Astrocyte of the hippocampus (primary cell): ENCODE results near the gene TAP2.
A peak's percentile ranks its signal among the peaks of the same experiment; 100 is the strongest.
"Not testable (repeated sequence)": the region's sequence is repeated elsewhere in the genome, so short reads cannot be mapped to it uniquely, and the experiment has no call there.

ENCODE experiments used
- DNase-seq: peaks from one replicate; pipeline ENCODE4 v3.0.0; 2011; ENCODE audit warnings: low read depth, low spot score

Gene TAP2

GRCh38 chr6:32835167-32835893, 3.2 kb downstream of the TAP2 start:
- no peak for DNase-seq

DNA sequence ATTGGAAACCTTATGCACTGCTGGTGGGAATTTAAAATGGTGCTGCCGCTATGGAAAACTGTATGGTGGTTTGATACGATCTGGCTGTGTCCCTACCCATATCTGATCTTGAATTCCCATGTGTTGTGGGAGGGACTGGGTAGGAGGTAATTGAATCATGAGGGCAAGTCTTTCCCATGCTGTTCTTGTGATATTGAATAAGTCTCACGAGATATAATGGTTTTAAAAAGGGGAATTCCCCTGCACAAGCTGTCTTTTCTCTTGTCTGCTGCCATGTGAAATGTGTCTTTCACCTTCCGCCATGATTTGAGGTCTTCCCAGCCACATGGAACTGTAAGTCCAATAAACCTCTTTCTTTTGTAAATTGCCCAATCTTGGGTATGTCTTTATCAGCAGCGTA, 4.9 kb downstream of the TAP2 start:
- DNase-seq: no peak

GRCh38 chr6:32832535-32832934, 6.0 kb downstream of the TAP2 start:
- no peak for DNase-seq

DNA sequence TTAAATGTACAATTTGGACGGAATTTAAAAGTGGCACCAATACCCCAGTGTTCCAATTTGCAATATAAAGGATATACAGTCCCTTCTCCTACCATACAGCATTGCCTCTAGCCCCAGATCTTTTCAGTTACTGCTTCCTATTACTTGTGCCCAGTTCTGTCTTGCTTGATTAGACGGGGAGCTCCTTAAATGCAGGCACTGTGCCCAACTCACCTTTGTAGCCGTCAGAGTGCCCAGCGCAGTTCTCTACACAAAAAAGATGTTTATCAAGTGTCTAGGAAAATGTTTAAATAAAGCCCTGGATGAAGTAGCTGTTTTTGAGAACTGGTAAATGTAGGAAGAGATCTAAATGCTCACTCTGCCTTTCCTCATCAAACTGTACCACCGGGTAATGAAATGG, 7.6 kb downstream of the TAP2 start:
- no peak for DNase-seq

GRCh38 chr6:32830017-32830416, 8.5 kb downstream of the TAP2 start:
- DNase-seq: no peak

GRCh38 chr6:32829495-32829894, 9.0 kb downstream of the TAP2 start:
- no peak for DNase-seq

- no peak for DNase-seq
Observed at GRCh38 chr6:32827025-32827424, 11.5 kb downstream of the TAP2 start.

- DNase-seq: no peak
Observed at GRCh38 chr6:32825966-32826365, 12.6 kb downstream of the TAP2 start.

- DNase-seq: peak; percentile 65
Observed at GRCh38 chr6:32819729-32820128, 18.8 kb downstream of the TAP2 start.

DNA sequence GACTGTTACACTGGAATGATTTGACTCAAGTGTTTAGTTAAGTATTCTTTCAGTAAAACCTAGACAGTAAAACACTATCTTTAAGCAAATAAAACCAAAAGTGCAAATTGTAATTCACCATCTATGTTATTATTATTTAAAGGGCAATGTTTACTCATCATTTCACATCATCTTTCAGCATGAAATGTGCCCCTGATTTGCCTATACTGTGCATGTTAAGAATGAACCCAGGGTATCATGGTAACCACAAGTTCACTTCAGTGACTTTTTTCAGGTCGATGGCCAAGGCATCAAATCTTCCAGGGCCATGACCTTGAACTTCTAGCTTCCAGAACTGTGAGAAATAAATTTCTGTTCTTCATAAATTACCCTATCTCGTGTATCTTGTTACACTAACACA, 19.7 kb downstream of the TAP2 start:
- DNase-seq: no peak

DNA sequence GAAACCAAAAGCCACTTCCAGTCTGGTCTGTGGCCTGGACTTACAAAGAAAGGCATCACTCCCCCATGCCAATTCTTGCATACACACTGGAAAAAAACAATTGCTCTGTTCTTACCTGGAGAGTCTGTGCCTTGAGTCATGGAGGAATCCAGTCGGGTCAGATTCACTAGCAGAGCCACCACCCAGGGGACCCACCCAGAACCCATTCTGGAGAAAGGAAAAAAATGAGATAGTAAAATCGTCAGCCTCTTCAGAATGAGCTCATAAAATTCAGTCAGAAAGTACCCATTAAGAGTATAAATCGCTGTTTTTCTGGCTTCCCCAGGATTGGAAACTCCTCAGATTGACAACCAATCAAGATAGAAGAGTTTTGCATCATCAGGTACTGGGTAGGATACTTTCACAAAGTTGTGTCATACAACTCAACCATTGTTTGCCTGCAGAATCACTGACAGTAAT, 21.8 kb downstream of the TAP2 start, which contains the start of gene HLA-DOB:
Gene HLA-DOB (minus strand): TSS at position 257 of the 459 bp plus-strand sequence. CDS start 51 bp downstream, at position 206.
- peak; percentile 16 for DNase-seq

GRCh38 chr6:32815996-32816395, 22.5 kb downstream of the TAP2 start:
- no peak for DNase-seq

DNA sequence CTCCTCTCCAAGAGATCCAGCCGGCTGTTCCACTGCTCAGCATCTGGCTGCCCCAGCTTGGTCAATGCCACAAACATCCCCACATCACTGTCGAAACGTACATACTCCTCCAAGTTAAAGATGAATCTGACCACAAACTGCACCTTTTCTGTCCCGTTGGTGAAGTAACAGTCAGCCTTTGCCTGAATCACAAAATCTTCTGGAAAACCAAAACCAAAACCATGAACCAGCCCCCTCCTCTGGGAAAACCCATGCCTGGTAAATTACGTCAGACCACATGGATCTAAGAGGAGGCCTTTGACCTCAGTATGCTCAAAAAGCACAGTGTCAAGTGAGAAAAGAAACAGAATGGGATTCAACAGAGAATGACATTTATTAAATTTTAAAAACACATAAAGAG, 23.4 kb downstream of the TAP2 start:
- DNase-seq: no peak

- no peak for DNase-seq
Observed at GRCh38 chr6:32814145-32814544, 24.4 kb downstream of the TAP2 start.

- no peak for DNase-seq
Observed at GRCh38 chr6:32809171-32809570, 29.4 kb downstream of the TAP2 start.

GRCh38 chr6:32807020-32807580, 31.4 kb downstream of the TAP2 start:
- no peak for DNase-seq

GRCh38 chr6:32805404-32805803, 33.1 kb downstream of the TAP2 start:
- DNase-seq: not testable (repeated sequence)

DNA sequence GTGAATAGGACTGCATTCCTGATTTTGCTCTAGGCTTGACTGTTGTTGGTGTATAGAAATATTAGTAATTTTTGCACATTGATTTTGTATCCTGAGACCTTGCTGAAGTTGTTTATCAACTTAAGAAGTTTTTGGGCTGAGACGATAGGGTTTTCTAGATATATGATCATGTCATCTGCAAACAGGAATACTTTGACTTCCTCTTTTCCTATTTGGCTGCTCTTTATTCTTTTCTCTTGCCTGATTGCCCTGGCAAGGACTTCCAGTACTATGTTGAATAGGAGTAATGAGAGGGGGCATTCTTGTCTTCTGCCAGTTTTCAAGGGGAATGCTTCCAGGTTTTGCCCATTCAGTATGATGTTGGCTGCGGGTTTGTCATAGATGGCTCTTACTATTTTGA, 35.1 kb downstream of the TAP2 start:
- no peak for DNase-seq

DNA sequence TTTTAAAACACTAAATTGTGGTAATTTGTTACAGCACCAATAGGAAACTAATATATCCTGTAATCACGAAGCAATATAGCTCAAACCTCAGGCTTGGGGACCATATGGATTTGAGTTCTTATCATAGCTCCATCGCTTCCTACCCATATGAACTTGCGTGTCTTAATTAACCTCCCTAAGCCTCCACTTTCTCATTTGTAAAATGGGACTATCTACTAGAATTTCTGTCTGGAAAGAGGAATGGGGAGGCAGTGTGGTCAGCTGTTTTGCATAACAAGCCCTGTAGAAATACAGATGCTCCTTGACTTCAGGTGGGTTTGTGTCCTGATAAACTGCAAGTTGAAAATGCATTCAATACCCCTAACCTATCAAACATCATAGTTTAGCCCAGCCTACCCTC, 38.8 kb downstream of the TAP2 start:
- no peak for DNase-seq

DNA sequence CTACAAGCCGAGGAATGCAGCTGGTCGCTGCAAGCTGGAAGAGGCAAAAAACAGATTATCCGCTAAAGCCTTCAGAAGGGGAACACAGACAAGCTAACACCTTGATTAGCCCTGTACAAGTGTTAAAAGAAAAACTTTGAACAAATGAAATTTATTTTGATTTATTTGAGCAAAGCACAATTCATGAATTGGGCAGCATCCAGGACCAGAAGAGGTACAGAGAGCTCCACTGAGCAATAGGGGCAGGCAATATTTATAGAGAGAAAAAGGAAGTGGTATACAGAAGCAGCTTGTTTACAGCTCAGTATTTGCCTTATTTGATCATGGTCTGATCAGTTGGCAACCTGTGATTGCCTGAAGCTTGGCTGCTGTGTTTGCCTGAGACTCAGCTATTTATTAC, 39.4 kb downstream of the TAP2 start:
- no peak for DNase-seq

DNA sequence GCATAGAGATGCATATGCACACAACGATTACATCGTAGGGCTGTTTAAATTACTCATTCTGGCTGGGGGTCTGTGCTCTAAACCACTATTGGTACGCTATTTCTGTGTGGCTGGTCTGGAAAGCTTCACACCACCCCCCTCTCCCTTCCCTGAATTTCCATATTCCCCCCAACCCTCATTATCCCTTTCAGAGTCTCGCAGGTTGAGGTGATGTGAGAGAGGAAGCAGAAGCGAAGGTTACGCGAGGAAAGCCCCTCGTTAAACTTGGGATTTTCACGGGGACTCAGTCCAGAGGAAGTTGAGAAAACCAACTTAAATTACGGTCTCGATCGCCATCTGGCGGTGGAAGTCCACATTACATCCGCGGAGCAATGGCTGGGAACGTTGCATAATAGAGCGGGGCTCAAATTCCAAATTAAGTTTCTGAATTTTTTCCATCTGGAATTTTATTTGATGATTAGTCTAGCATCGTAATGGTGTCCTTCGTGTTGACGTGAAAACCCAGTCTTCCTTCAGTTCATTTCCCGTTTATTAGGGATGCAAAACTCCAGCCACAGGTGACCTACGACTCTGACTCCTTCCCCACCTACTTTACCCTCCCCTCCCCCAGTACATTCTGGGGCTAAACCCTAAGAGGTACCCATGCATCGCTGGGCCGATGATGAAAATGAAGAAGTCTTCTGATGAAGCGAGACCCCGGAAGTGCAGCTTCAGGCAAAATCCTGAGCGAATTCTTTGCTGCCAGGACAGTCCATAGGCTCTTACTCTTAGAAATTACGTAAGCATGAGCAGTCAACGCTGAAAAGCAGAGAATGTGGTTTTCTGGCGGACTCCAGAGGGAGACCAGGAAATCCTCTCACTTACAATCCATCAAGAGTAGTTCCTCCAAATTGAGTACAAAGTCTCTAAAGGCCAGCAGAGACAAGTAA, 41.4 kb downstream of the TAP2 start:
- peak; percentile 81 for DNase-seq

- DNase-seq: no peak
Observed at GRCh38 chr6:32794510-32794909, 44.0 kb downstream of the TAP2 start.
